Stimulated activated CD4-positive, alpha-beta T cell treated with anti-CD3 and anti-CD28 coated beads, Interleukin-12 subunit alpha, Interleukin-12 subunit beta, amount 100 ng/mL, for 48 hours (primary cell): Measurements from ENCODE around the gene FAM227B.

Source experiments
- DNase-seq, 3 donors: peaks; one replicate each; pipeline ENCODE4 v3.0.0-alpha.2; 2020; ENCODE audit warnings: low read depth in 2 of 3, low spot score in 1 of 3

Gene FAM227B

GRCh38 chr15:49301562-49301961, 319.1 kb downstream of the FAM227B start:
- no peak for DNase-seq

- DNase-seq, result no peak
Observed at GRCh38 chr15:49300856-49301255, 319.8 kb downstream of the FAM227B start.

- DNase-seq, result no peak
Observed at GRCh38 chr15:49297584-49297983, 323.0 kb downstream of the FAM227B start.

GRCh38 chr15:49296258-49296657, 324.4 kb downstream of the FAM227B start:
- no peak for DNase-seq

- no peak for DNase-seq
Observed at GRCh38 chr15:49293941-49294340, 326.7 kb downstream of the FAM227B start.

- DNase-seq, result no peak
Observed at GRCh38 chr15:49290191-49290590, 330.4 kb downstream of the FAM227B start.

GRCh38 chr15:49288391-49288790, 332.2 kb downstream of the FAM227B start:
- no peak for DNase-seq

GRCh38 chr15:49287481-49287880, 333.1 kb downstream of the FAM227B start:
- DNase-seq, result no peak

- DNase-seq, result no peak
Observed at GRCh38 chr15:49286649-49287404, 333.8 kb downstream of the FAM227B start.

GRCh38 chr15:49282366-49282765, 338.3 kb downstream of the FAM227B start:
- DNase-seq, result no peak

GRCh38 chr15:49279521-49280456, 340.8 kb downstream of the FAM227B start:
- no peak for DNase-seq

GRCh38 chr15:49278751-49279150, 341.9 kb downstream of the FAM227B start:
- no peak for DNase-seq
